ENCODE data around the gene FAXDC2.
A peak's percentile ranks its signal among the peaks of the same experiment; 100 is the strongest.
"Not testable (repeated sequence)": the region's sequence is repeated elsewhere in the genome, so short reads cannot be mapped to it uniquely, and the experiment has no call there.

The FAXDC2 gene

GRCh38 chr5:154829589-154830218 is 20.7 kb downstream of the FAXDC2 start:
- DNase-seq = peak in 1 of 2 donors; percentile 39

- no peak for DNase-seq
Measured at GRCh38 chr5:154829181-154829588, 21.2 kb downstream of the FAXDC2 start.

GRCh38 chr5:154824070-154824469 is 26.3 kb downstream of the FAXDC2 start:
- no peak for DNase-seq

- DNase-seq = no peak
Measured at GRCh38 chr5:154823605-154824004, 26.8 kb downstream of the FAXDC2 start.

DNA sequence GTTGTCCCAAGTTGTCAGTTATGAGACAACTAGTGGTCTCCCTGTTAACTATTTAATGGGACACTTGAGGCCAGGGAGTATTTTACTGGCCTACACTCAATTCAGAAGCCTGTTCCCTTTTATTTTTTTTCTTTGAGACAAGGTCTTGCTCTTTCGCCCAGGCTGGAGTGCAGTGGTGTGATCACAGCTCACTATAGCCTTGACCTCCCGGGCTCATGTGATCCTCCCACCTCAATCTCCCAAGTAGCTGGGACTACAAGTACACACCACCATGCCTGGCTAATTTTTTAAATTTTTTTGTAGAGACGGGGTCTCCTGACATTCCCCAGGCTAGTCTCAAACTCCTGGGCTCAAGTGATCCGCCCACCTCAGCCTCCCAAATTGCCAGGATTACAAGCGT is 27.5 kb downstream of the FAXDC2 start:
- DNase-seq = not testable (repeated sequence)

GRCh38 chr5:154820383-154820782 is 30.0 kb downstream of the FAXDC2 start:
- DNase-seq = no peak

DNA sequence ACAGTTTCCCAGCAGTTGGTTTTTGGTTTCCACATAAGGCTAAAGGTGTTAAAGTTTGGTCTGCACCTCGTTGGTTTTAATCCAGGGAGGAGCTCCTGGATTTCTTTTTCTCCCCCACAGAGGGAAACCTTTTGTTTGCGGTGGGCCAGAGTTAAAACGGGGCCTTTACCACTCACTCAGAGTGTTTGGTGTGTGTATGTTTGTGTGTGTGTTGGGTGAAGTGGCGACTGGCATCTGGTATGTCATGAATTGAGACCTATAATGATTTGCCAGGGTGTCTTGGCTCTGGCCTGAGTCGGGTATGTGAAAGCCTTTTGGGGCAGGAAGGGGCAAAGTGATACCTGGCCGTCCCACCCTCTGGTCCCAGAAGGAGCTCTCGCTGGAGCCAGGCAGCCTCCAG is 30.9 kb downstream of the FAXDC2 start:
- no peak for DNase-seq

DNA sequence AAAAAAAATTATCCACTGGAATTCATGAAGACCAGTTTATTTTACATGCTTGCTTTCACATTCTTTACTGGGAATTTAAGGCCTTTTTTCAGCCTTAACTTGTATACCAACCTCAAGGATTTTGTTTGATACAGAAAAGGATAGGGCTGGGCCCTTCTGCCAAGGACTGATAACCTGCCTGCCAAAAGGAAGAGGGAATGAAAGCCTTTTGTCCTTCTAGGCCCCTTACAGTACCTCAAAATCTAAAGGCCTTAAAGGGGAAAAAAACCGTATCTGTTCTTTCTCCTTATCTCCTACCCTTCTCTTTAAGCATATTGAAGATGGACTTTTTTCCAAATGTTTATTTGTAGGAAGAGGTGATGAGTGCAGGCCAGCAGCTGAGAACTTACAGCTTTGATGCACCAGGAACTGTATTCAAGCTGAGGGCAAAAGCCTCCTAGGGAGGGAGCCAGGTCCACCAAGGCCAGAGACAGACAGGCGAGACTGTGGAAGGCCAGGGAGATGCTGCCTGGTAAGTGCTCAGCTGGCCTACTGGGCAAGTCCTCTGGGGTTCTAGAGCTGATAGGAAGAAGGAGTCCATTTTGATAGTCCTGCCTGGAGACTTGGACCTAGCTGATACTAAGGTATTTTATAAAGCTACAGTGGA is 31.8 kb downstream of the FAXDC2 start:
- DNase-seq = no peak

GRCh38 chr5:154817815-154818214 is 32.6 kb downstream of the FAXDC2 start:
- DNase-seq = no peak

GRCh38 chr5:154816891-154817492 is 33.4 kb downstream of the FAXDC2 start:
- no peak for DNase-seq

GRCh38 chr5:154815684-154816247 is 34.6 kb downstream of the FAXDC2 start:
- DNase-seq = no peak

GRCh38 chr5:154815025-154815424 is 35.4 kb downstream of the FAXDC2 start:
- no peak for DNase-seq

- DNase-seq = peak; percentile 43 to 54
Measured at GRCh38 chr5:154813736-154814135, 36.7 kb downstream of the FAXDC2 start.

DNA sequence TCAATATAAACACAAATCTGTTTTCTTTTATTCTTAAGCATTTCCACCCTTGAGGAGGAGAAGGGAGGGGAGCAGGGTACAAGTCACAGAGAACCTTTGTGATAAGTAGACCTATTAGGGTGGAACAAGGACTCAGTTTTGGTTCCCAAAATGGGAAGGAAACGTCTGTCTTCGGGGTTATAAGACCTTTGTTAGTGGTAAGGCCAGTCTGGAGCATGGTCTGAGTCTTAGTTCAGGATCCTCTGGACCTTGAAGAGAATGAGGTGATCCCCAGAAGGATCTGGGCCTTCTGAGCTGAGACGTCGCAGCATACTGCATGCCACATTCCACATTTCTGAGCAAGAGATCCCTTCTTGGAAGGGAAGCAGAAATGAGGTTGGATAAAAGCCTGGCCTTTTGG is 37.2 kb downstream of the FAXDC2 start:
- no peak for DNase-seq

DNA sequence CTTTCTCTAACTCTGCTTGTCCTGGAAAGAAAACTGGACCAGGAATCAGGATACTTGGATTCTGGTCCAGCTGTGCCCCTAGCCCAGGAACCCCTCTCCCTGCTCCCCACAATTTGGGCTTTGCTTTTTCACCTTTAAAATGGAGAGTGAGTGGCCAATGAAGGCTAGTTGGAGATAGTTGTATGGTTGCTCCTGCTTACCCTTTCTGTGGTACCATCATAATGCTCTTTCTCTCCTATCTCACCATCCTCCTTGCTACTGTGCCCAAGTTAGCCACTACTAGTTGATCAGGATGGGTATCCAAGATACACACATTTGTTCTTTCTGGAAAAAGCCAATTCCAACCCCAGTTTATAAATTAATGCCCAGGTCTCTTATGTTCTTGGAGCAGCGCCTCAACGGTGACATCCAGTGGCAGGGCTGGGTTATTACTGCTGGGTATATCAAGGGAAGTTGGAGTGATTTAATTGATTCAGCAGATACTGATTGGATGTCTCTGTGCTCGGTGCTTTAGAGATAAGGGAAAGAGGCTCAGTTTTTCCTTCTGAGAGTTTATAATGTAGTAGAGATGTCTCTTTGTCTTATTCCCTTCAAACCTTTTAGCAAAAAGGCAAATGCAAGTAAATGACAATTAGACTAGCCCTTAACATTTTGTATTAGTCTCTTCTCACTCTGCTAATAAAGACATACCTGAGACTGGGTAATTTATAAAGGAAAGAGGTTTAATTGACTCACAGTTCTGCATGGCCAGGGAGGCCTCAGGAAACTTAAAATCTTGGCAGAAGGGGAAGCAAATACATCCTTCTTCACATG is 38.5 kb downstream of the FAXDC2 start:
- peak; percentile 69 to 73 for DNase-seq

GRCh38 chr5:154811239-154811638 is 39.2 kb downstream of the FAXDC2 start:
- no peak for DNase-seq

GRCh38 chr5:154806176-154806575 is 44.2 kb downstream of the FAXDC2 start:
- DNase-seq = no peak

DNA sequence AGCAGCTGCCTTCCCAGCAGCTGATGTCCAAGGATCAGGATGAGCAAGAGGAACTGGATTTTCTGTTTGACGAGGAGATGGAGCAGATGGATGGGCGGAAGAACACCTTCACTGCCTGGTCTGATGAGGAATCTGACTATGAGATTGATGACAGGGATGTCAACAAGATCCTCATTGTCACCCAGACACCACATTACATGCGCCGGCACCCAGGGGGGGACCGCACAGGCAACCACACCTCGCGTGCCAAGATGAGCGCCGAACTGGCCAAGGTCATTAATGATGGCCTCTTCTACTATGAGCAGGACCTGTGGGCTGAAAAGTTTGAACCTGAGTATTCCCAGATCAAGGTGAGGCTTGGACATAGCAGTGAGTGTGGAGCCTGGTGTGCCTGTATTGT is 48.4 kb downstream of the FAXDC2 start:
- no peak for DNase-seq

- DNase-seq = no peak
Measured at GRCh38 chr5:154801083-154801482, 49.3 kb downstream of the FAXDC2 start.

- DNase-seq = no peak
Measured at GRCh38 chr5:154800582-154800981, 49.8 kb downstream of the FAXDC2 start.

GRCh38 chr5:154797762-154798161 is 52.6 kb downstream of the FAXDC2 start:
- no peak for DNase-seq

DNA sequence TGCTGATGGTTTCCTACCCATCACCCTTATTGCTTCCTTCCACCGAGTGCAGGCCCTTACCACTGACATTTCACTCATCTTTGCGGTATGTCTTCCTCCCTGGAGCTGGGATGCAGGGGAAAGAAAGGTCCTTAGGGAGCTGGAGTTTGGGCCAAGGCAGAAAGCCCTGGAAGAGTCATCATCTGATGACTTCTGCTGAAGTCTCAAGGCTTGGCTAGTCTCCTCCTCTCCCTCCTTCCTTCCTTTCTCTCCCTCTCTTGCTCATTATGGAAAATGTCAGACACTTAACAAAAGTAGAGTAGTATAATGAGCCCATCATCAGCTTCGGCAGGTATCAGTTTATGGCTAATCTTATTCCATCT is 55.2 kb downstream of the FAXDC2 start:
- DNase-seq = no peak

DNA sequence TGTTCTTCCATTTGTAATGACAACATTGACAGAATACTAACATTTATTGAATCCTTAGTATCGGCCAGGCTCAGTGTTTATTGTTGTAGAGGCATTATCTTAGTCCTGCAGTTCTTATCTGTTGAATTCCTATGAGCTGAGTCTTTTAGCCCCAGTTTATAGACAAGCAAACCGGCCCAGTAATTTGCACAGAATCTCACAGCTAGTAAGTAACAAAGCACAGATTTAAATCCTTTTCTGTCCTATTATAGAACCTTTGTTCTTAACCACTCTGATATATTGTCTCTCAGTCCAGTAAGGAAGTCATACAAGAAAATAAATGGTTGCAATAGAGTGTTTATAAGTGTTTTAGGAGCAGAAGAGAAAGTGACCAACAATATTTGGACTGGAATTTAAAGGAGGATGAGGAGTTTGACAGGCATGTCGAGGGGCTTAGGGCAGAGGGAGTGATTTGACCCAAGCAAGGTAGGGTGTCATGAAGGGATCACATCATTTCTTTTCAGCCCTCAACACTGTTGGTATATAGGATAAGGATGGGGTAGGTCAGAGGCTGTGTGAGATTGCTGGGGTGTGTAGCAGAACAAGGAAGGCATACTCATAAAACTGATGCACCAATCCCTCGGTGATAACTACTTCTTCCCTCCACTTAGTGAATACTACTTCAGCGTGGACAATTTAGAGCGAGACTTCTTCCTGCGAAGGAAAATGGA is 55.7 kb downstream of the FAXDC2 start:
- no peak for DNase-seq
